ENCODE results near the gene MEFV. TPM values are rescaled to one million over a fixed set of nuclear protein-coding genes. Genes with fewer than 3 reads are reported as not detected.

MEFV gene
- total and polyA plus RNA-seq, 10 of the 15 experiments (the other 5 are each of a cell fraction or from before 2014, with no cell fraction given) = 0.03 to 0.11 (median 0.09) TPM; not detected in 5

DNA sequence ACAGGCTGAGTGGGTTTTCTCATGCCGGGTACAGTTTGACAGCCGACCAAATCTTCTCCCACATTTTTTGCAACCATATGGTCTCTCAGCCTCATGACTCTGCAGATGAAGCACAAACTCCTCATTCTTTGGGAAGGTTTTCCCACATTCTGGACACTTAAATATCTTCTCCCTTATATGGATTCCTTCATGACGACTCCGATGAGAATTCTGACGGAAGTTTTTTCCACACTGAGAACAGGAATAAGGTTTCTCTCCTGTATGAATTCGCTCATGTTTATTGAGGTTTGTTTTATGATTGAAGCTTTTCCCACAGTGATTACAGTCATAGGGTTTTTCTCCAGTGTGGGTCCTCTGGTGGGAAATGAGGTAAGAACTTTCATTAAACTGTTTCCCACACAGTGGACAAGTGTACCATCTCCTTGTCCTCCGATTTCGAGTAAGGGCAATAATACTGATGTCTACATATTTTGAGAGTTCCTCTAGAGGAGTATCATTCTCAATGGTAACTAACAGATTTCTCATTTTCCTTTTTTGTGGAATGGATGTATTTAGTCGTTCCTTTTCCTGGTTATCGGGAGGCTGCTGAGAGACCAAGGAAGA is 32.4 kb downstream of the MEFV start:
- TF ChIP-seq BMI1 (IDR thresholded peaks at IDR 0.05; ENCODE audit: borderline replicate concordance) (no peak), CBX5 (IDR thresholded peaks at IDR 0.05; ENCODE audit: low read depth) (peak; percentile 98), ZNF217 (IDR thresholded peaks at IDR 0.05) (peak; percentile 72; the same call in 1 of the 2 replicates), KLF5 (IDR thresholded peaks at IDR 0.05; ENCODE audit: partially characterized antibody) (peak; percentile 83), ZNF384 (IDR thresholded peaks at IDR 0.05; ENCODE audit: borderline replicate concordance, low read depth, low read length) (no peak)
- ATAC-seq = no peak
- intact Hi-C loops (cut with micrococcal nuclease; ENCODE audit: unreplicated experiment) = no loop called here
- POLR2A ChIA-PET = no interaction called here
- no peak overlapping the region for H3K4me2 ChIP-seq (ENCODE audit: control insufficient read depth, insufficient read depth)
- H2AFZ ChIP-seq (ENCODE audit: control insufficient read depth, low read depth, low read length) = no peak overlapping the region
- RAD21 ChIA-PET (ENCODE audit: unreplicated experiment) = no interaction called here
- no peaks in the 10 kb centered on the region for H4K20me1 ChIP-seq (ENCODE audit: control insufficient read depth, insufficient read depth)
- no peak overlapping the region for H3K27ac ChIP-seq (ENCODE audit: control insufficient read depth, insufficient read depth)
- H3K27me3 ChIP-seq (replicated peaks in 1 of 2; ENCODE audit: control insufficient read depth in 2 of 2, insufficient read depth in 2 of 2, low read length in 1 of 2) = no peaks in the 10 kb centered on the region
- H3K4me3 ChIP-seq = no peak overlapping the region
- WGBS (ENCODE audit: insufficient coverage, insufficient replicate concordance, low lambda C conversion rate, missing lambda C conversion rate) = 97% methylated on average over 10 of the region's 10 CpGs
- H3K9me3 ChIP-seq (replicated peaks; ENCODE audit: control insufficient read depth, insufficient read depth, low read length) = peaks cover 29% of the 10 kb centered on the region
- H3K79me2 ChIP-seq (ENCODE audit: control insufficient read depth, insufficient read depth, low read length) = no peaks in the 10 kb centered on the region
- BruUV-seq (replicated peaks) = no TSS peak
- no peak for FAIRE-seq
- SMC1A ChIA-PET (ENCODE audit: uncharacterized antibody, unreplicated experiment) = no interaction called here
- H3K4me1 ChIP-seq (ENCODE audit: control insufficient read depth, insufficient read depth, low read length) = no peaks in the 10 kb centered on the region
- peaks cover 0 to 13% of the 10 kb centered on the region in 2 experiments; a peak in 1 of 4 replicates for H3K36me3 ChIP-seq (ENCODE audit: control insufficient read depth in 2 of 2, insufficient read depth in 2 of 2, low read length in 1 of 2)
- CTCF ChIA-PET = no interaction called here
- in situ Hi-C loops (cut with MboI) = no loop called here
- no peak overlapping the region for H3K9ac ChIP-seq (ENCODE audit: control insufficient read depth, insufficient read depth, low read length)
- no peak for DNase-seq (ENCODE audit: low read depth, low spot score)

DNA sequence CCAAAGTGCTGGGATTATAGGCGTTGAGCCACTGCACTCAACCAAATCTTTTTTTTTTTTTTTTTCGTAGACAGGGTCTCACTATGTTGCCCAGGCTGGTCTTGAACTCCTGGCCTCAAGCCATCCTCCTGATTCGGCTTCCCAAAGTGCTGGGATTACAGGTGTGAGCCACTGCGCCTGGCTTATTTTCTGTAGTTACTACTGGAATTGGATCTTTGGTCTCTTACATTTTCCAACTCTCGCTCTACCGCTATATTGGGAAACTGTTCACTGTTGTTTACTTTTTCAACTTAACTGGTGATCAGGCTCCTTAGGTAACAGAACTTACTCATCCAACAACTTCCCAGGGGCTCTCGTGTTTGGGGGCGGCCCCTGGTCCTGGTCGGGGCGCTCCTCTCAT is 35.6 kb downstream of the MEFV start:
- intact Hi-C loops (cut with micrococcal nuclease; ENCODE audit: unreplicated experiment) = no loop called here
- TF ChIP-seq SUZ12 (IDR thresholded peaks at IDR 0.05; ENCODE audit: unreplicated experiment) = no peak
- no peak for TF ChIP-seq TCF12 (IDR thresholded peaks at IDR 0.05; ENCODE audit: low read depth, low read length)
- TF ChIP-seq, protein P1, sequence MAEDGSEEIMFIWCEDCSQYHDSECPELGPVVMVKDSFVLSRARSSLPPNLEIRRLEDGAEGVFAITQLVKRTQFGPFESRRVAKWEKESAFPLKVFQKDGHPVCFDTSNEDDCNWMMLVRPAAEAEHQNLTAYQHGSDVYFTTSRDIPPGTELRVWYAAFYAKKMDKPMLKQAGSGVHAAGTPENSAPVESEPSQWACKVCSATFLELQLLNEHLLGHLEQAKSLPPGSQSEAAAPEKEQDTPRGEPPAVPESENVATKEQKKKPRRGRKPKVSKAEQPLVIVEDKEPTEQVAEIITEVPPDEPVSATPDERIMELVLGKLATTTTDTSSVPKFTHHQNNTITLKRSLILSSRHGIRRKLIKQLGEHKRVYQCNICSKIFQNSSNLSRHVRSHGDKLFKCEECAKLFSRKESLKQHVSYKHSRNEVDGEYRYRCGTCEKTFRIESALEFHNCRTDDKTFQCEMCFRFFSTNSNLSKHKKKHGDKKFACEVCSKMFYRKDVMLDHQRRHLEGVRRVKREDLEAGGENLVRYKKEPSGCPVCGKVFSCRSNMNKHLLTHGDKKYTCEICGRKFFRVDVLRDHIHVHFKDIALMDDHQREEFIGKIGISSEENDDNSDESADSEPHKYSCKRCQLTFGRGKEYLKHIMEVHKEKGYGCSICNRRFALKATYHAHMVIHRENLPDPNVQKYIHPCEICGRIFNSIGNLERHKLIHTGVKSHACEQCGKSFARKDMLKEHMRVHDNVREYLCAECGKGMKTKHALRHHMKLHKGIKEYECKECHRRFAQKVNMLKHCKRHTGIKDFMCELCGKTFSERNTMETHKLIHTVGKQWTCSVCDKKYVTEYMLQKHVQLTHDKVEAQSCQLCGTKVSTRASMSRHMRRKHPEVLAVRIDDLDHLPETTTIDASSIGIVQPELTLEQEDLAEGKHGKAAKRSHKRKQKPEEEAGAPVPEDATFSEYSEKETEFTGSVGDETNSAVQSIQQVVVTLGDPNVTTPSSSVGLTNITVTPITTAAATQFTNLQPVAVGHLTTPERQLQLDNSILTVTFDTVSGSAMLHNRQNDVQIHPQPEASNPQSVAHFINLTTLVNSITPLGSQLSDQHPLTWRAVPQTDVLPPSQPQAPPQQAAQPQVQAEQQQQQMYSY (CRISPR knock-in tag; IDR thresholded peaks at IDR 0.05) = no peak
- TF ChIP-seq RAD51 (IDR thresholded peaks at IDR 0.05) = no peak
- no peak for TF ChIP-seq MTA3 (IDR thresholded peaks at IDR 0.05; ENCODE audit: borderline replicate concordance, low read length)
- no peak for TF ChIP-seq GABPA (IDR thresholded peaks at IDR 0.05; ENCODE audit: low read depth)
- TF ChIP-seq, protein P2, sequence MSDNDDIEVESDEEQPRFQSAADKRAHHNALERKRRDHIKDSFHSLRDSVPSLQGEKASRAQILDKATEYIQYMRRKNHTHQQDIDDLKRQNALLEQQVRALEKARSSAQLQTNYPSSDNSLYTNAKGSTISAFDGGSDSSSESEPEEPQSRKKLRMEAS (IDR thresholded peaks at IDR 0.05; ENCODE audit: low read depth, low read length) = no peak
- no peak for TF ChIP-seq NR2F1 (conservative IDR thresholded peaks at IDR 0.05)
- TF ChIP-seq WRNIP1 (IDR thresholded peaks at IDR 0.05; ENCODE audit: borderline replicate concordance, low read depth, low read length) = no peak

More for the DNA sequence above, 35.6 kb downstream of the MEFV start:
- DNase-seq (ENCODE audit: low read depth, low spot score) (no peak), ATAC-seq (no peak), FAIRE-seq (no peak)
- RAD21 ChIA-PET (ENCODE audit: unreplicated experiment) = no interaction called here
- H3K4me1 ChIP-seq (ENCODE audit: control insufficient read depth, insufficient read depth, low read length) = no peaks in the 10 kb centered on the region; the same call in 1 of the 2 replicates
- H3K4me3 ChIP-seq = no peak overlapping the region
- no peak overlapping the region for H2AFZ ChIP-seq (ENCODE audit: control insufficient read depth, low read depth, low read length)
- POLR2A ChIA-PET = interaction anchor here (0.6 kb wide), 1 partner anchor 25 kb away, joined by 7 read pairs; no protein-coding TSS in a partner anchor
- H3K27ac ChIP-seq (ENCODE audit: control insufficient read depth, insufficient read depth) = no peak overlapping the region
- no peaks in the 10 kb centered on the region for H3K79me2 ChIP-seq (ENCODE audit: control insufficient read depth, insufficient read depth, low read length)
- no peak overlapping the region for H3K4me2 ChIP-seq (ENCODE audit: control insufficient read depth, insufficient read depth)
- H3K9ac ChIP-seq (ENCODE audit: control insufficient read depth, insufficient read depth, low read length) = no peak overlapping the region
- H4K20me1 ChIP-seq (ENCODE audit: control insufficient read depth, insufficient read depth) = no peaks in the 10 kb centered on the region
- 83% methylated on average over 9 of the region's 10 CpGs for WGBS (ENCODE audit: insufficient coverage, insufficient replicate concordance, low lambda C conversion rate, missing lambda C conversion rate)
- SMC1A ChIA-PET (ENCODE audit: uncharacterized antibody, unreplicated experiment) = no interaction called here
- CTCF ChIA-PET = no interaction called here
- no TSS peak for BruUV-seq (replicated peaks)
- H3K36me3 ChIP-seq (ENCODE audit: control insufficient read depth in 2 of 2, insufficient read depth in 2 of 2, low read length in 1 of 2) = peaks cover 0 to 13% of the 10 kb centered on the region in 2 experiments; a peak in 1 of 4 replicates
- in situ Hi-C loops (cut with MboI) = no loop called here
- H3K27me3 ChIP-seq (replicated peaks in 1 of 2; ENCODE audit: control insufficient read depth in 2 of 2, insufficient read depth in 2 of 2, low read length in 1 of 2) = no peaks in the 10 kb centered on the region
- peaks cover 20% of the 10 kb centered on the region for H3K9me3 ChIP-seq (replicated peaks; ENCODE audit: control insufficient read depth, insufficient read depth, low read length)
